Ovary (tissue), 3 donors: Measurements from ENCODE around the gene BCL11B.

ENCODE experiments used
- POLR2A ChIP-seq: fragments of 450-650 bp; IDR thresholded peaks from one replicate; pipeline ENCODE4 v1.6.1; 2017; ENCODE audit warnings: antibody characterized with exemption, mild to moderate bottlenecking, moderate library complexity
- TF ChIP-seq, protein P1 (sequence below), 3 donors: fragments of 450-650 bp in 2 of 3; fragments of 200-600 bp in 1 of 3; IDR thresholded peaks; one replicate each; pipeline versions ENCODE4 v1.5.1 to v1.8.0; 2016 to 2022; ENCODE audit warnings: antibody characterized with exemption in 3 of 3, mild to moderate bottlenecking in 1 of 3
- donor health status: DM: no; HTN: no; CAD: no.

GRCh38 chr14:99286761-99287160 is 14.8 kb upstream of the BCL11B start:
- no peak for TF ChIP-seq POLR2A
- TF ChIP-seq, protein P1, sequence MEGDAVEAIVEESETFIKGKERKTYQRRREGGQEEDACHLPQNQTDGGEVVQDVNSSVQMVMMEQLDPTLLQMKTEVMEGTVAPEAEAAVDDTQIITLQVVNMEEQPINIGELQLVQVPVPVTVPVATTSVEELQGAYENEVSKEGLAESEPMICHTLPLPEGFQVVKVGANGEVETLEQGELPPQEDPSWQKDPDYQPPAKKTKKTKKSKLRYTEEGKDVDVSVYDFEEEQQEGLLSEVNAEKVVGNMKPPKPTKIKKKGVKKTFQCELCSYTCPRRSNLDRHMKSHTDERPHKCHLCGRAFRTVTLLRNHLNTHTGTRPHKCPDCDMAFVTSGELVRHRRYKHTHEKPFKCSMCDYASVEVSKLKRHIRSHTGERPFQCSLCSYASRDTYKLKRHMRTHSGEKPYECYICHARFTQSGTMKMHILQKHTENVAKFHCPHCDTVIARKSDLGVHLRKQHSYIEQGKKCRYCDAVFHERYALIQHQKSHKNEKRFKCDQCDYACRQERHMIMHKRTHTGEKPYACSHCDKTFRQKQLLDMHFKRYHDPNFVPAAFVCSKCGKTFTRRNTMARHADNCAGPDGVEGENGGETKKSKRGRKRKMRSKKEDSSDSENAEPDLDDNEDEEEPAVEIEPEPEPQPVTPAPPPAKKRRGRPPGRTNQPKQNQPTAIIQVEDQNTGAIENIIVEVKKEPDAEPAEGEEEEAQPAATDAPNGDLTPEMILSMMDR (IDR thresholded peaks at IDR 0.05): no peak
